ENCODE measurements around the gene NADSYN1.
"Not testable (repeated sequence)": the region's sequence is repeated elsewhere in the genome, so short reads cannot be mapped to it uniquely, and the experiment has no call there.

Gene NADSYN1

GRCh38 chr11:71453037-71453917 lies at the start of gene NADSYN1:
NADSYN1 (plus strand) TSS chr11:71453203; CDS start chr11:71453297, 94 bp downstream.
- DNase-seq = peak; percentile 98

DNA sequence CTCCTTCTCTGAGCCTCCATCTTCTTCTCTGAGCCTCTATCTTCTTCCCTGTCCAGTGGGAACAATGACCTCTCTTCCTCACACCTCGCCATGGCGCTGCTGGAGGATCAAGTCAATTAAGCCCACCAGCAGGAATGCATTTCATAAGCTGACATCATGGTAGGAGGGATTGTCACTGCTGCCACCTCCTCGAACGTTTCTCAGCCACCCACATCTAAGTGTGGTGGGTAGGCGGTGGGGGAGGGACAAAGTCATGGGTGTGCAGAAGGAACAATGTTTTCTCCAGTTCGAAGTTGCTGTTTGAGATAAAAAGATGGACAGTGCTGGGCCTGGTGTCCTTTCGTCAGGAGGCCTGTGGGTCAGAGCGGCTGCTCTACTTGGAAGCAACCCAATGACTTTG lies 48.8 kb upstream of the NADSYN1 start:
- no peak for DNase-seq

GRCh38 chr11:71406681-71407080 lies 46.3 kb upstream of the NADSYN1 start:
- DNase-seq = no peak

GRCh38 chr11:71407356-71407755 lies 45.6 kb upstream of the NADSYN1 start:
- DNase-seq = no peak

DNA sequence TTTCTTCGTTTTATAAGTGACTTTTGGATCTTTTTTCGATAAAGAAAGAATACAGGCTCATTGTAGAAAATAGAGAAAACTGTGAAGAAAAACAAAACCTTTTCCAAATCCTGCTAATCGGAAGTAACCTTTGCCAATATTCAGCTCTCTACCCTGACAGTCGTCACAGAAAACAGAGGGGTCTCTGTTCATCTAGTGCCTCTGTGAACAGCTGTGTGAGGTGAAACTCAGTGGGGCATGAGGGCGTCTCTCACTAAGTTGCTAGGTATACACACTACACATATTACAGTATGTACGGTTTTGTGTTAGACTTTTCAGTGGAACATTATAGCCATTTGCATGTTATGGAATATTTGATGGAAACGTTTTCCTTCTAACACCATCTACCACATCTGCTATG lies 44.2 kb upstream of the NADSYN1 start:
- DNase-seq = no peak

- no peak for DNase-seq
These were observed 42.5 kb upstream of the NADSYN1 start for GRCh38 chr11:71410363-71410966.

GRCh38 chr11:71414645-71415044 lies 38.4 kb upstream of the NADSYN1 start:
- DNase-seq = no peak

DNA sequence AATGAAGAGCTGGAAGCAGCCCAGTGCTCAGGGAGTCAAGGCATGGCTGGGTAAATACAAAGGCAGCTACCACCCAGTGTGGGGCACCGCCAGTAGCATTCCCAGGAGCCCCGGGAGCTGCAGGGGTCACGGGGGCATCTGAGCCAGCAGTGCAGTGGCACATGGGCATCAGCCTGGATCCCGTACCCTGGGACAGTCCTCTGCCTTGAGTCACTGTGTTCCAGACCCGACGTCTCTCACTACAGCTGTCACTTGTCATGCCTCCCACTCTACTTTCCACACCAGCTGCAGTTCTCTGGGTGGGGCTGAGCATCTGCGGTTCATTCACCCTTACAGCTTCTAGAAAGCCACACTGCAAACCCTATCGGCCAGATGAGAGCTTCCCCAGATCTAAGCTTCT lies 34.4 kb upstream of the NADSYN1 start:
- no peak for DNase-seq

- peak; percentile 55 for DNase-seq
These were observed 32.4 kb upstream of the NADSYN1 start for GRCh38 chr11:71420455-71421241.

- DNase-seq = no peak
These were observed 31.5 kb upstream of the NADSYN1 start for GRCh38 chr11:71421392-71421950.

DNA sequence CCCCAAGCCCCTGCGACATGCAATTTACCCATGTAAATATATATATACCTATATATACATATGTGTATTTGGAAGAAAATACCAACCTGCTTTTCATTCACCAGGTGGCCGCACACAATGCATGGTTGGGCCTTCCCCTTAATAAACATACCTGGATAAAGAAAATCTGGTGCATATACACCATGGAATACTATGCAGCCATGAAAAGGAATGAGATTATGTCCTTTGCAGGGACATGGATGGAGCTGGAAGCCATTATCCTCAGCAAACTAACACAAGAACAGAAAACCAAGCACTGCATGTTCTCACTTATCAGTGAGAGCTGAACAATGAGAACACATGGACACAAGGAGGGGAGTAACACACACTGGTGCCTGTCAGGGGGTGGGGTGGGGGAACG lies 30.7 kb upstream of the NADSYN1 start:
- not testable (repeated sequence) for DNase-seq

GRCh38 chr11:71423181-71423790 lies 29.7 kb upstream of the NADSYN1 start:
- DNase-seq = no peak

- DNase-seq = no peak
These were observed 27.6 kb upstream of the NADSYN1 start for GRCh38 chr11:71425409-71425808.

DNA sequence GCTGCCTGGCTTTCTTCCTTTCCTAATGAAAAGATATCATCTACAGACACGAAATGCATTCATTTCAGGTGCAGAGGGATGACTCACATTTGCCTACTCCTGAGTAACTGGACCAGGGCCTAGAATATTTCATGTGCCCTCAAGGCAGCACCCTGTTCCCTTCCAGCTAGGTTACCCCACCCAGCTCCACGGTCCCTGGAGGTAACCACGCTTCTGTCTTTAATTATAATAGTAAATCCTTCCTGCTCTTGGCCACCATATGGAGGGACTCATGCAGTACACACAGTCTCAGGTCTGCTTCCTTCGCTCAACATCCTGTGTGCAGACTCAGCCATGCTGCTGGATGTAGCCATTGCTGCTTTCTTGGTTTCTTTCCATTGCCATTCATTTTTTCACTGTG lies 27.1 kb upstream of the NADSYN1 start:
- DNase-seq = no peak

DNA sequence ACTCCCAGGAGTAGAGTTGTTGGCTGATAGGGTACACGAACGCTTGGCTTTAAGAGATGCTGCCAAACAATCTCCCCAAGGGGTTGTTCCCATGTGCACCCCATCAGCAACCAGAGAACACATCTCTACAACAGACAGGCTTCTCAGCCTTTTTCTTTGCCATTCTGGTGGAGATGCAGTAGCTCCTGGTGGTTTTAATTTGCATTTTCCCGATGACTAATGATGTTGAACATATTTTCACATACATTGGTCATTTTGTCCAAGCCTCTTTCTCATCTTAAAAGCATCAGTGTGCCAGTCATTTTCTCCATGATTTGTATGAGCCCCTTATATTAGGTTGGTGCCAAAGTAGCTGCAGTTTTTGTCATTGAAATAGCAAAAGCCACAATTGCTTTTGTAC lies 26.6 kb upstream of the NADSYN1 start:
- no peak for DNase-seq

DNA sequence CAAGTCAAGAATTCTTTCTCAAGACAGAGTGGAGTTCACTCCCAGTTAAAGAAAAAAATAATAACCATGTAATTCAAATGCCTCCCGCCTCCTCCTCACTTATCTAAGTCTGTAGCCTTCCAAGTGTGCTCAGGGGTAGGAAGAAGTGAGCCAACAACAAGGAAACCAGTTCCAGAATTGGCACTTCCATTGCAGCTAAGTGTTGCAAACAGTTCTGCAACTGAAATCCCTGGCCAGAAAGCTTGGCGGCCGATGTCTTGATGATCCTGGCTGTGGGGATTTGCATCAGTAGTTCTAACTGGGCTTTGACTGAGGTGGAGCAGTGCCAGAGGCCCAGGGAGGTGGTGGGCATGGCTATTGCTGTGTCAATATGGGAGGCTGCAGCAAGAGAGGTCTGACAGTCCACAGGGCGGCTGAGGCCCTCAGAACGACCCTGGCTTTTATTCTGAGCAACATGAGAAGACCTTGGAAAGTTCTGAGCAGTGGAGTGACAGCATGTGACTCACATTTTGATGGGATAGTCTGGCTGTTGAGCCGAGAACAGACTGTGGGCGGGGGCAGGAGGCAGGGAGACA lies 24.1 kb upstream of the NADSYN1 start:
- DNase-seq = no peak

GRCh38 chr11:71429701-71430100 lies 23.3 kb upstream of the NADSYN1 start:
- DNase-seq = no peak

GRCh38 chr11:71430166-71430565 lies 22.8 kb upstream of the NADSYN1 start:
- DNase-seq = no peak

- DNase-seq = no peak
These were observed 21.7 kb upstream of the NADSYN1 start for GRCh38 chr11:71431271-71431670.

DNA sequence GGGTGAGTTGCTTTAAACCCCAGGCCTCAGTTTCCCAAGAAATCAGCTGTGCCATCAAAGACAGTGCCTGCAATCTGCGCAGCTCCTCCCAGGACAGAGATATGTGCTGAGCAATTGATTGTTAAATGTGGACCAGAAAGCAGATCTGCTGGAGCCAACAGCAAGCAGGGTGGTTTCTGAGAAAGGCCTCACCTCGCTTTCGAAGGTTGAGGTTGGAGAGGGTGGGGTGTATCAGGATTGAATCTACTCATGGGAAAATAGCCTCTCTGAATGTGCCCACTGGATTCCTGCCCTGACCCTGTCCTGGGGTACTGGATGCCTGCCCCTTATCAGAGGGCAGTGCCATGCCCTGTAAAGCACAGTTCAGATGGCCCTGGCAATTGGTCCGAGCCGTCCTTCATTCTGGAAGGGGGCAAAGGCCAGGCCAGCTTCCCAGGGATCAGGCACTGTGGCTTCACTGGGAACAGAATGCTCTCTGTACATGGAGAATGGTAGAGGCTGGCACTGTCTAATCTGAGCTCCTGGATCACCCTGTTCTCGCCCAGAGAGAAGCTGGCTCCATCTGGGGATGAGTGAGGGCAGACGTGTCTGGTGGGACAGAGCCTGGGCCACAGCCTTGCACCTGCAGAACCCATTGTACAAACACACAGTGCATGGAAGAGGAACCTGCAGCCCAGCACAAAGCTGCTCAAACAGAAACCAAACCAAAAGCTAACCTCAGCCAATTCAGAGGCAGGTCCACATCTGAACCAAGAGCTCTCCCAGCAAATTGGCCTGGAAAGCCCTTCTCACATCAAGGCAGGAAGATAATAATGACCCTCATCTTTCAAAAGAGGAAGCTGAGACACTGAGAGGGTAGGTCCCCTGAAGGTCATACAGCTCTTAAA lies 20.0 kb upstream of the NADSYN1 start:
- DNase-seq = no peak
